WTC11 (cell line): ENCODE data around the gene NRBP1. TPM values are rescaled to one million over a fixed set of nuclear protein-coding genes. Genes with fewer than 3 reads are reported as not detected.

Source experiments
- ATAC-seq: fragments of 200-7000 bp; cut with Tn5 transposase; 2 replicates; pipeline ENCODE4 v1.10.0; 2021; ENCODE audit warnings: mild to moderate bottlenecking, moderate library complexity
- Bru-seq: library from RNA; stranded (reverse); fragments of 400-500 nt; gene quantifications from one replicate; lab custom pipeline; 2021; lab: Mats Ljungman, UMichigan
- CTCF ChIA-PET: fragments of 300-600 bp; sonication (Branson Sonifier 250); formaldehyde crosslinking; loops from one replicate; lab custom pipeline; 2021; ENCODE audit warnings: antibody characterized with exemption; lab: Charles Lee
- POLR2A ChIA-PET: fragments of 350-600 bp; sonication (Branson Sonifier 250); formaldehyde crosslinking; loops from one replicate; lab custom pipeline; 2021; ENCODE audit warnings: antibody characterized with exemption; lab: Charles Lee
- DNase-seq: peaks from one replicate; pipeline ENCODE4 v3.0.0; 2021; ENCODE audit warnings: low spot score
- H3K27ac Mint-ChIP-seq: 2 replicates; pipeline ENCODE4 v1.8.0; 2021; ENCODE audit warnings: mixed read lengths
- H3K27me3 Mint-ChIP-seq: 2 replicates; pipeline ENCODE4 v1.8.0; 2021; ENCODE audit warnings: low read depth, mild to moderate bottlenecking, moderate library complexity, mixed read lengths
- H3K36me3 Mint-ChIP-seq: 2 replicates; pipeline ENCODE4 v1.8.0; 2021; ENCODE audit warnings: mixed read lengths
- H3K4me1 Mint-ChIP-seq: 2 replicates; pipeline ENCODE4 v1.8.0; 2022; ENCODE audit warnings: mixed read lengths
- H3K4me3 Mint-ChIP-seq: 2 replicates; pipeline ENCODE4 v1.8.0; 2021; ENCODE audit warnings: mild to moderate bottlenecking, moderate library complexity, mixed read lengths
- H3K9me3 Mint-ChIP-seq: 2 replicates; pipeline ENCODE4 v1.8.0; 2021; ENCODE audit warnings: mixed read lengths
- CBFB ChIP-seq: sonication (generic); formaldehyde crosslinking; IDR thresholded peaks from 2 replicates; pipeline ENCODE4 v1.8.1; 2022; ENCODE audit warnings: mild to moderate bottlenecking, low read depth, missing genetic modification reagents
- CTCF ChIP-seq: fragments of 200-600 bp; IDR thresholded peaks from 2 replicates; pipeline ENCODE4 v1.8.0; 2022; ENCODE audit warnings: antibody characterized with exemption
- ERG ChIP-seq: fragments of 250-450 bp; sonication (Bioruptor Pico); IDR thresholded peaks from 2 replicates; pipeline ENCODE4 v1.8.0; 2021; ENCODE audit warnings: mild to moderate bottlenecking
- FOXP1 ChIP-seq: sonication (generic); formaldehyde crosslinking; IDR thresholded peaks from 2 replicates; pipeline ENCODE4 v1.8.0; 2022; ENCODE audit warnings: missing genetic modification reagents, mild to moderate bottlenecking, moderate library complexity, borderline replicate concordance
- GABPB1 ChIP-seq: sonication (generic); formaldehyde crosslinking; IDR thresholded peaks from 2 replicates; pipeline ENCODE4 v1.8.1; 2023; ENCODE audit warnings: mild to moderate bottlenecking, missing genetic modification reagents
- GTF2I ChIP-seq: fragments of 250-450 bp; sonication (Bioruptor Pico); conservative IDR thresholded peaks from 2 replicates; pipeline ENCODE4 v1.4.0; 2021; ENCODE audit warnings: mild to moderate bottlenecking
- IRF2 ChIP-seq: sonication (generic); formaldehyde crosslinking; IDR thresholded peaks from 2 replicates; pipeline ENCODE4 v1.8.0; 2022; ENCODE audit warnings: low read depth, missing genetic modification reagents, borderline replicate concordance
- KAT7 ChIP-seq: sonication (generic); formaldehyde crosslinking; IDR thresholded peaks from 2 replicates; pipeline ENCODE4 v1.8.1; 2023; ENCODE audit warnings: missing genetic modification reagents, mild to moderate bottlenecking, borderline replicate concordance
- NFATC4 ChIP-seq: fragments of 250-450 bp; sonication (Bioruptor Pico); IDR thresholded peaks from 2 replicates; pipeline ENCODE4 v1.9.0; 2021; ENCODE audit warnings: mild to moderate bottlenecking
- NFYB ChIP-seq: sonication (generic); formaldehyde crosslinking; conservative IDR thresholded peaks from 2 replicates; pipeline ENCODE4 v1.8.0; 2022; ENCODE audit warnings: low read depth, missing genetic modification reagents
- TP53 ChIP-seq: sonication (generic); formaldehyde crosslinking; IDR thresholded peaks from 2 replicates; pipeline ENCODE4 v1.8.1; 2023; ENCODE audit warnings: mild to moderate bottlenecking, missing genetic modification reagents
- ZNF512 ChIP-seq: sonication (generic); formaldehyde crosslinking; IDR thresholded peaks from 2 replicates; pipeline ENCODE4 v1.8.1; 2022; ENCODE audit warnings: missing genetic modification reagents, borderline replicate concordance
- ZNF532 ChIP-seq: fragments of 250-450 bp; sonication (Bioruptor Pico); IDR thresholded peaks from 2 replicates; pipeline ENCODE4 v1.9.0; 2021; ENCODE audit warnings: mild to moderate bottlenecking, borderline replicate concordance
- ZSCAN18 ChIP-seq: fragments of 250-450 bp; sonication (Bioruptor Pico); IDR thresholded peaks from 2 replicates; pipeline ENCODE4 v2.1.2; 2022; ENCODE audit warnings: mild to moderate bottlenecking, moderate library complexity
- long read RNA-seq, 3 experiments: library from RNA in 1 of 3; library from capped mRNA in 1 of 3; library from polyadenylated mRNA in 1 of 3; unstranded in 2 of 3; stranded (forward) in 1 of 3; transcript quantifications; one replicate each; pipeline ENCODE4 v2.0.0, GENCODE V29; 2021
- total RNA-seq: library from RNA; stranded (reverse); gene quantifications from 3 replicates; pipeline ENCODE4 v1.2.3, GENCODE V29; 2021
- TF ChIP-seq, protein P1 (sequence below): sonication (generic); formaldehyde crosslinking; conservative IDR thresholded peaks from 2 replicates; pipeline ENCODE4 v1.8.1; 2023; ENCODE audit warnings: mild to moderate bottlenecking, low read depth, missing genetic modification reagents, moderate library complexity
- TF ChIP-seq, protein P2 (sequence below): sonication (generic); formaldehyde crosslinking; IDR thresholded peaks from 2 replicates; pipeline ENCODE4 v1.8.1; 2023; ENCODE audit warnings: mild to moderate bottlenecking, moderate library complexity, missing genetic modification reagents

The NRBP1 gene
- total RNA-seq (108 to 110 TPM (median 108 TPM) in 3 replicates), Bru-seq, nascent RNA (percentile 74 among the genes with signal in this experiment)
- long read RNA-seq, experiment 1, transcript NRBP1-203 (18 exons, 2,163 nt): major isoform, 60 of 768 reads
- long read RNA-seq, experiment 1, partial matches to known transcripts: 663 of 768 reads
- long read RNA-seq, experiment 1, other reads (novel, unspliced or antisense): 43 of 768 reads
- long read RNA-seq, experiment 2, transcript NRBP1-203 (18 exons, 2,163 nt): major isoform, 7 of 150 reads
- long read RNA-seq, experiment 2, partial matches to known transcripts: 119 of 150 reads
- long read RNA-seq, experiment 2, other reads (novel, unspliced or antisense): 21 of 150 reads
- long read RNA-seq, experiment 3, transcript NRBP1-203 (18 exons, 2,163 nt): major isoform, 45 of 565 reads
- long read RNA-seq, experiment 3, partial matches to known transcripts: 490 of 565 reads
- long read RNA-seq, experiment 3, other reads (novel, unspliced or antisense): 30 of 565 reads

DNA sequence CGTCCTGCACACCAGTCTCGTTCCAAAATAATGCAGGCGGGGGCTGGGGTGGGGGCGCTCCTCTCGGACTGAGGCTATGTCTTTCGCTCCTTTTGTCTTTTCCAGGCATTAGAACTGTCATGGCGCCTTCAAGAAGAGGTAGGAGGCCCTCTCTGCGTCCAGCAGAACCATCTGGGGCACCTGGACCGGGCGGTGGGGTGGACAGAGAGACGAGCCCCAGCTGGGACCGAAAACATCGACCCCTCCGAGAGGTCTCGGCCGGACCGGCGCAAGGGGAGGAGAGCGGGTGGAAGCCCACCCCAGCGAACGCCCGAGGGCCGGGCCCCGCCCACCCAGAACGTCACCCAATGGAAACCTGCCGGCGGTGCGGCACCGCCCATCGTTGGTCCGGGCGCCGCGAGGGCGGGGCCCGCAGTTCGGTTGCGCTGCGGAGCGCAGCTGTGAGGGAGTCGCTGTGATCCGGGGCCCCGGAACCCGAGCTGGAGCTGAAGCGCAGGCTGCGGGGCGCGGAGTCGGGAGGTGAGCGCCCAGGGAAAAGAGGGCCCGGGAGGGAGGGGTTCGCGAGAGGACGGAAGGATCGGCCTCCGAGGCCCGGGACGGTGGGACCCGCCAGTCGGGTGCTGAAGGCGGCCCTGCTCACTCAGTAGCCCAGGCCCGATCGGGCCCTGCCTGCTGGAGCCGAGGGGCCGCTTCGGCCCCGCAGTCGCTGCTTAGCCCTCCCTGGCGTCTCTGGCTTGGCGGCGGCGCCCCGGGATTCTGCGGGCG lies at the start of gene NRBP1:
NRBP1 (plus strand) TSS at position 419 of the 765 bp plus-strand sequence. CDS start 4,643 bp downstream, outside the sequence.
- H3K9me3 Mint-ChIP-seq: no peaks in the 10 kb centered on the region
- H3K4me1 Mint-ChIP-seq: peaks cover 21% of the 10 kb centered on the region
- ChIA-PET POLR2A (interaction anchor here (0.6 to 4.1 kb wide), 5 partner anchors 19 to 501 kb away, joined by 3 to 28 read pairs (median 3); partner anchors contain the start of genes PPM1G and ZNF513), CTCF (interaction anchor here (1.0 to 4.4 kb wide), 5 partner anchors 13 to 255 kb away, joined by 3 to 52 read pairs (median 5); partner anchors contain the start of gene PPM1G)
- peaks cover 4% of the 10 kb centered on the region for H3K36me3 Mint-ChIP-seq
- peak within 1 kb of the TSS; percentile 96 for H3K4me3 Mint-ChIP-seq
- H3K27me3 Mint-ChIP-seq: no peaks in the 10 kb centered on the region; the same call in 1 of the 2 replicates
- DNase-seq (peak; percentile 95), ATAC-seq (peak; percentile 90)
- H3K27ac Mint-ChIP-seq: peak within 1 kb of the TSS; percentile 93
- TF ChIP-seq TP53 (CRISPR knock-in tag) (0 out of 2 replicates have a peak, but pooled peaks have one; percentile 71), ZNF512 (no peak), CTCF (no peak), FOXP1 (CRISPR knock-in tag) (peak; percentile 46; the same call in 1 of the 2 replicates), ZSCAN18 (CRISPR knock-in tag) (no peak), NFATC4 (CRISPR knock-in tag) (no peak), ERG (CRISPR knock-in tag) (no peak), NFYB (CRISPR knock-in tag) (peak; percentile 70), GTF2I (no peak), IRF2 (no peak), CBFB (CRISPR knock-in tag) (no peak), KAT7 (no peak), ZNF532 (CRISPR knock-in tag) (no peak), GABPB1 (peak; percentile 69)
- TF ChIP-seq, protein P1, sequence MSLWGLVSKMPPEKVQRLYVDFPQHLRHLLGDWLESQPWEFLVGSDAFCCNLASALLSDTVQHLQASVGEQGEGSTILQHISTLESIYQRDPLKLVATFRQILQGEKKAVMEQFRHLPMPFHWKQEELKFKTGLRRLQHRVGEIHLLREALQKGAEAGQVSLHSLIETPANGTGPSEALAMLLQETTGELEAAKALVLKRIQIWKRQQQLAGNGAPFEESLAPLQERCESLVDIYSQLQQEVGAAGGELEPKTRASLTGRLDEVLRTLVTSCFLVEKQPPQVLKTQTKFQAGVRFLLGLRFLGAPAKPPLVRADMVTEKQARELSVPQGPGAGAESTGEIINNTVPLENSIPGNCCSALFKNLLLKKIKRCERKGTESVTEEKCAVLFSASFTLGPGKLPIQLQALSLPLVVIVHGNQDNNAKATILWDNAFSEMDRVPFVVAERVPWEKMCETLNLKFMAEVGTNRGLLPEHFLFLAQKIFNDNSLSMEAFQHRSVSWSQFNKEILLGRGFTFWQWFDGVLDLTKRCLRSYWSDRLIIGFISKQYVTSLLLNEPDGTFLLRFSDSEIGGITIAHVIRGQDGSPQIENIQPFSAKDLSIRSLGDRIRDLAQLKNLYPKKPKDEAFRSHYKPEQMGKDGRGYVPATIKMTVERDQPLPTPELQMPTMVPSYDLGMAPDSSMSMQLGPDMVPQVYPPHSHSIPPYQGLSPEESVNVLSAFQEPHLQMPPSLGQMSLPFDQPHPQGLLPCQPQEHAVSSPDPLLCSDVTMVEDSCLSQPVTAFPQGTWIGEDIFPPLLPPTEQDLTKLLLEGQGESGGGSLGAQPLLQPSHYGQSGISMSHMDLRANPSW (CRISPR knock-in tag): no peak
- TF ChIP-seq, protein P2, sequence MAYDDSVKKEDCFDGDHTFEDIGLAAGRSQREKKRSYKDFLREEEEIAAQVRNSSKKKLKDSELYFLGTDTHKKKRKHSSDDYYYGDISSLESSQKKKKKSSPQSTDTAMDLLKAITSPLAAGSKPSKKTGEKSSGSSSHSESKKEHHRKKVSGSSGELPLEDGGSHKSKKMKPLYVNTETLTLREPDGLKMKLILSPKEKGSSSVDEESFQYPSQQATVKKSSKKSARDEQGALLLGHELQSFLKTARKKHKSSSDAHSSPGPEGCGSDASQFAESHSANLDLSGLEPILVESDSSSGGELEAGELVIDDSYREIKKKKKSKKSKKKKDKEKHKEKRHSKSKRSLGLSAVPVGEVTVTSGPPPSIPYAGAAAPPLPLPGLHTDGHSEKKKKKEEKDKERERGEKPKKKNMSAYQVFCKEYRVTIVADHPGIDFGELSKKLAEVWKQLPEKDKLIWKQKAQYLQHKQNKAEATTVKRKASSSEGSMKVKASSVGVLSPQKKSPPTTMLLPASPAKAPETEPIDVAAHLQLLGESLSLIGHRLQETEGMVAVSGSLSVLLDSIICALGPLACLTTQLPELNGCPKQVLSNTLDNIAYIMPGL: peak; percentile 85; the same call in 1 of the 2 replicates
